Right lung (tissue), 5 donors: ENCODE measurements around the gene MAPK6. TPM values are rescaled to one million over a fixed set of nuclear protein-coding genes. Genes with fewer than 3 reads are reported as not detected.

Experiments
- DNase-seq, 2 donors: peaks; one replicate each; pipeline ENCODE4 v3.0.0-alpha.2; 2013
- polyA plus RNA-seq, 5 donors: library from polyadenylated mRNA; unstranded; fragments of 120-200 nt; gene quantifications; one replicate each; pipeline versions ENCODE4 v1.2.1 to v1.2.3, GENCODE V29; 2013; ENCODE audit warnings: inconsistent platforms in 1 of 5, low replicate concordance in 1 of 5; ENCODE audit not compliant: insufficient read length in 5 of 5, insufficient read depth in 1 of 5

Gene MAPK6
- polyA plus RNA-seq, 5 donors, result 20.1 to 37.0 (median 28.3) TPM

- DNase-seq, result no peak
Measured at GRCh38 chr15:52008698-52009434, 10.2 kb upstream of the MAPK6 start.

GRCh38 chr15:52010633-52011595 is 8.1 kb upstream of the MAPK6 start:
- DNase-seq, result peak in 1 of 2 donors; percentile 23

GRCh38 chr15:52011711-52012144 is 7.3 kb upstream of the MAPK6 start:
- peak; percentile 12 to 15 for DNase-seq

GRCh38 chr15:52012210-52012609 is 6.8 kb upstream of the MAPK6 start:
- DNase-seq, result no peak

GRCh38 chr15:52013151-52013791 is 5.7 kb upstream of the MAPK6 start:
- no peak for DNase-seq

GRCh38 chr15:52014616-52015015 is 4.4 kb upstream of the MAPK6 start:
- DNase-seq, result no peak

GRCh38 chr15:52016316-52016715 is 2.7 kb upstream of the MAPK6 start:
- no peak for DNase-seq

- DNase-seq, result no peak
Measured at GRCh38 chr15:52018244-52018643, 775 bp upstream of the MAPK6 start.

GRCh38 chr15:52019394-52020220 is 588 bp downstream of the MAPK6 start:
- DNase-seq, result peak; percentile 72 to 73

GRCh38 chr15:52020221-52021085 is 1.4 kb downstream of the MAPK6 start:
- no peak for DNase-seq

GRCh38 chr15:52021128-52021671 is 2.2 kb downstream of the MAPK6 start:
- peak in 1 of 2 donors; percentile 32 for DNase-seq

GRCh38 chr15:52021892-52022540 is 3.0 kb downstream of the MAPK6 start:
- no peak for DNase-seq

GRCh38 chr15:52023169-52023922 is 4.3 kb downstream of the MAPK6 start:
- no peak for DNase-seq

GRCh38 chr15:52028431-52029093 is 9.5 kb downstream of the MAPK6 start:
- DNase-seq, result no peak

GRCh38 chr15:52030010-52030409 is 11.0 kb downstream of the MAPK6 start:
- no peak for DNase-seq

GRCh38 chr15:52031556-52031955 is 12.5 kb downstream of the MAPK6 start:
- DNase-seq, result no peak

- no peak for DNase-seq
Measured at GRCh38 chr15:52037889-52038505, 19.0 kb downstream of the MAPK6 start.
